Measurements from ENCODE around the gene COL23A1. TPM values are rescaled to one million over a fixed set of nuclear protein-coding genes. Genes with fewer than 3 reads are reported as not detected.

COL23A1 gene
- total RNA-seq, 1 donor from 2014 or later, result 2.0 TPM

DNA sequence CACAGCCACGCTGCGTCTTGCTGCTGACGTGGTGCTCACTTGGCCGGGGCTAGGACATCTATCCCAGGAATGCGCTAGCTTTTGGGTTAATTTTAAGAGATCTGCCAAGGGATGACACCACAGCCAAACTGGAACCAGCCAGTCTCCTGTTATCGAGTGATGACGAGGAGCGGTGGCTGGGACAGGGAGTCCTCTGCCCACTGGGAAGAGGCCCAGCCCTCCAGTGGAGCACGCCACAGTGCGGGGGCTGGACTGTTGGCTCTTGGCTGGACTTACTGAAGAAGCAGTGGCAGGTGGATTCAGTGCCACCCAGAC lies 302.4 kb downstream of the COL23A1 start:
- DNase-seq (no peak), ATAC-seq (no peak)
- Histone ChIP-seq H3K9me3 (peaks cover 10% of the 10 kb centered on the region), H3K4me1 (peaks cover 7% of the 10 kb centered on the region), H3K4me3 (no peak overlapping the region), H3K36me3 (no peaks in the 10 kb centered on the region), H3K27ac (no peak overlapping the region), H3K27me3 (no peaks in the 10 kb centered on the region)
- intact Hi-C loops (cut with DNase I), result no loop called here
- TF ChIP-seq, protein P1, sequence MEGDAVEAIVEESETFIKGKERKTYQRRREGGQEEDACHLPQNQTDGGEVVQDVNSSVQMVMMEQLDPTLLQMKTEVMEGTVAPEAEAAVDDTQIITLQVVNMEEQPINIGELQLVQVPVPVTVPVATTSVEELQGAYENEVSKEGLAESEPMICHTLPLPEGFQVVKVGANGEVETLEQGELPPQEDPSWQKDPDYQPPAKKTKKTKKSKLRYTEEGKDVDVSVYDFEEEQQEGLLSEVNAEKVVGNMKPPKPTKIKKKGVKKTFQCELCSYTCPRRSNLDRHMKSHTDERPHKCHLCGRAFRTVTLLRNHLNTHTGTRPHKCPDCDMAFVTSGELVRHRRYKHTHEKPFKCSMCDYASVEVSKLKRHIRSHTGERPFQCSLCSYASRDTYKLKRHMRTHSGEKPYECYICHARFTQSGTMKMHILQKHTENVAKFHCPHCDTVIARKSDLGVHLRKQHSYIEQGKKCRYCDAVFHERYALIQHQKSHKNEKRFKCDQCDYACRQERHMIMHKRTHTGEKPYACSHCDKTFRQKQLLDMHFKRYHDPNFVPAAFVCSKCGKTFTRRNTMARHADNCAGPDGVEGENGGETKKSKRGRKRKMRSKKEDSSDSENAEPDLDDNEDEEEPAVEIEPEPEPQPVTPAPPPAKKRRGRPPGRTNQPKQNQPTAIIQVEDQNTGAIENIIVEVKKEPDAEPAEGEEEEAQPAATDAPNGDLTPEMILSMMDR (IDR thresholded peaks at IDR 0.05), result no peak

DNA sequence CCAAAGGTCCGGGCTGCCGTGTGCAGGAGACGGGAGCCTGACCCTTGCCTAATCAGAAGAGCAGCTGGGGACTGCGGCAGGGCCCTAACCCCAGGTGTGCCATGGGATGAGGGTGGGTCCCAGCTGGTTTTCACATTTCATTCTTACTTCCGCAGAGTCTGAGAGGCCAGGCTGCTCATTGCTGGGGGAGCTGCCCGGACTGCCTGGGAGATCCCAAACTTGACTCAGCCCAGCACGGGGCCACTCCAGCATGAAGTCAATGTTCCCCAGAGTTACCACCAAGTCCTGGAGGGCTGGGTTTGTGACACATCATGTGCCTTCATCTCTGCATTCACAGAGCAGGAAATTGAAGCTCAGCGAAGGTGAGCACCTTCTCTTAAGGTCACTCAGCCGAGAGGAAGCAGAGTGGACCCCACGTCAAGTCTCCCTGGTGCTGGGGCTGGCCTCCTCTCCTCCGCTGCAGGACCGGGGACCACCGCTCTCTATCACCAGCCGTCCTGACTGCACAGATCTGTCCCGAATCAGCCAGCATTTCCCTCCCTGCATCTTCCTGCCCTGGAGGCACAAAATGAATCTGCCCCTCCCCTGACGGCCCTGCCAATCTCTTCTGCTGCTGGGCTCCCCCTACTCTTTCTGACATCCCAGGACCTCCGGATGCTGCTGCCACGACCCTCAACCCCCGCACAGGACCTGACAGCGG lies 303.0 kb downstream of the COL23A1 start:
- no peak overlapping the region for H3K4me3 ChIP-seq
- H3K27me3 ChIP-seq, result no peaks in the 10 kb centered on the region
- intact Hi-C loops (cut with DNase I), result no loop called here
- peaks cover 10% of the 10 kb centered on the region for H3K9me3 ChIP-seq
- DNase-seq (no peak), ATAC-seq (no peak)
- no peak overlapping the region for H3K27ac ChIP-seq
- TF ChIP-seq, protein P1 (IDR thresholded peaks at IDR 0.05), result no peak
- H3K36me3 ChIP-seq, result no peaks in the 10 kb centered on the region
- peaks cover 7% of the 10 kb centered on the region for H3K4me1 ChIP-seq

DNA sequence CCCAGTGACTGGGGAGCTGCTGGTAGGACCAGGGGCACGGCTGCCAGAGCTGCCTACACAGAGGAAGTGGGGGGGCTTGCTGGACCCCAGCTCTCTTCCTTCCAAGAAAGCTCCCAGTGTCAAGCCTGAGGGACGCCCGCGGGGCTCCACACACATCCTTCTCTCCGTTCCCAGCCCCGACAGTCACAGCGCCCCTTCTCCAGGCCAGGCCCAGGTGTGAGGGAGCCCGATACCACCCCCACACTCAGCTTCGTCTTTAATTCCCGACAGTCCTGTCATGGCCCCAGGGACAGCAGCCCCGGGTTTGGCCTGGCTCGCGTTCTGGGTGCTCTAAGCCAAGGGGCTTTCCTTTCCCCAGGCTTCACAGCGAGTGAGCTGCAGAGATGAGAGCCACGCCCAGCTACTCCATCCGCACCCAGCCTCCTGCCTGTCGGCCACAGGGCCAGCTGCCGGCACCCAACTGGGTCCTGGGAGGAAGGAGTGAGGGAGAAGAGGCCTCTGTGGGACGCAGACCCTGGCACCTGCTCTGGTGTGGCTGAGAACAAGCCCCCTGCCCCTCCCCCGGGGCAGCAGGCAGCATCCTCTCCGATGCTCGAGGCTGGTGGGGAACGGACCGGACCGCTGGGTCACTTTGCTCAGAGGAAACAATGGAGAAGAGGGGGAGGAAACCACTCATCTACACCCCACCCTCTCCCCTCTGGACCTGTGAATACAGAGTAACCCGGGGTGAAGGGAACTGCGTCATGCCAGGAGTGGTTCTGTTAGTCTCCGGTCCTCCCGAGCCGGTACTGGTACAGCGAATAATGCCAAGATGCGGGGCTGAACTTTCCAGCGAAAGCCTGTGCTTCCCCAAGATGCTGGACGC lies 303.7 kb downstream of the COL23A1 start:
- ATAC-seq (no peak), DNase-seq (no peak)
- H3K9me3 ChIP-seq, result peaks cover 10% of the 10 kb centered on the region
- no peak overlapping the region for H3K27ac ChIP-seq
- H3K4me3 ChIP-seq, result no peak overlapping the region
- no peaks in the 10 kb centered on the region for H3K36me3 ChIP-seq
- H3K27me3 ChIP-seq, result no peaks in the 10 kb centered on the region
- intact Hi-C loops (cut with DNase I), result no loop called here
- TF ChIP-seq, protein P1 (IDR thresholded peaks at IDR 0.05), result no peak
- peaks cover 7% of the 10 kb centered on the region for H3K4me1 ChIP-seq

DNA sequence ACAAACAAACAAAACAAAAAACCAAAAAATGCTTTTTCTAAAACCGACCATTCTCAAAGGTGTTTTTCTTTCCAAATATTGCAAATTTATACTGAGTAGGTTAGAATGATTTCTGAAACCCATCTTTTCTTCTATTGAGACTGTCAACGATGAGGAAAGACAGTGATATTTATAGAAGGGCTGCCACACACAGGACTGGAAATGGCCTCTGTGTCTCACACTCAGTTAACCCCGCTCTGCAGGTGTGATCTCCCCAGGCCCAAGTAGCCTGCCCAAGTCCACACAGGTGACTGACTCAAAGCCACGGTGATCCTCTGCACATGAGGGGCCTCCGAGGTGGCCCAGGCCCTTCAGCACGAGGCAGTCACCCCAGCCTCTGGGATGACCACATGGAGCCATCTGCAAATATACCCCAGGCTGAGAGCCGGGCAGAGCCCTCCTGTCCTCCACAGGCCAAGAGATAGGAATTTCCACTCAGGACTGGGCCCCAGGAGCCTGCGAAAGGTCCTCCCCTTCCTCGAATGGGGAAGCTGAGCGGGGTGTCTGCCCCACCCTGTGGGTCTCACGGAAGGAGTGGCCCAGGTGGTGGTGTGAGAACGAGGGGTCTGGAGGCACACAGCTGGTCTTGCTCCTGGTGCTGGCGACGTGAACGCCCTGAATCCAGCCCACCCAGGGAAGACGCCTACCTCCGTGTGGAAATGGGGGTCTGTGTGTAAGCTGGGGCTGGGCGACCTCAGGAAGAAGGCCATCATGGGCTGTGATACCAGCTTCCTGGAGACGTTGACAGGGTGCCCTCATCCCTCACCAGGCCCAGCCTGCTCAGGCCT lies 304.6 kb downstream of the COL23A1 start:
- no peaks in the 10 kb centered on the region for H3K27me3 ChIP-seq
- TF ChIP-seq, protein P1 (IDR thresholded peaks at IDR 0.05), result no peak
- peaks cover 7% of the 10 kb centered on the region for H3K4me1 ChIP-seq
- H3K9me3 ChIP-seq, result peaks cover 10% of the 10 kb centered on the region
- H3K36me3 ChIP-seq, result no peaks in the 10 kb centered on the region
- no peak for ATAC-seq
- H3K27ac ChIP-seq, result no peak overlapping the region
- intact Hi-C loops (cut with DNase I), result no loop called here
- H3K4me3 ChIP-seq, result no peak overlapping the region
- no peak for DNase-seq

DNA sequence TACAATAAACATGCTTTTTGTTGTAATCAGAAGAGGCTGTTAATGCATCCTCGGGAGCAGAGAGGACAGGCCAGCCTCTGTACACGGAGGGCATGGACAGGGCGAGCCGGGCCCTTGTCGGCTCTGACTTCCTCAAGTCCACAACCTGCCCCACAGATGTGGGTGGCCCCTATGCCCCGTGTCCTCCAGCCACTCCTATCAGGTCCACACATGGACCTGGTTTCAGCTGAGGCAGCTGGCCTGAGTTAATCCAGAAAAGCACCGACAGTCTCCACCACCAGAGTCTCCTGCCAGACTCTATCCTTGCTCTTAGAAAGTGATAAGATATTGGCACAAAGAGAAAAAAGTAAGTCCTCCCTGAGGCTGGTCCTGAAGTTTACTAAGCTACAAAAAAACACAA lies 305.2 kb downstream of the COL23A1 start:
- Histone ChIP-seq H3K9me3 (peaks cover 10% of the 10 kb centered on the region), H3K4me3 (no peak overlapping the region), H3K27me3 (no peaks in the 10 kb centered on the region), H3K27ac (no peak overlapping the region), H3K36me3 (no peaks in the 10 kb centered on the region), H3K4me1 (peaks cover 11% of the 10 kb centered on the region)
- intact Hi-C loops (cut with DNase I), result no loop called here
- ATAC-seq (no peak), DNase-seq (no peak)
- TF ChIP-seq, protein P1 (IDR thresholded peaks at IDR 0.05), result no peak
